ENCODE data around the gene CCDC127.

DNA sequence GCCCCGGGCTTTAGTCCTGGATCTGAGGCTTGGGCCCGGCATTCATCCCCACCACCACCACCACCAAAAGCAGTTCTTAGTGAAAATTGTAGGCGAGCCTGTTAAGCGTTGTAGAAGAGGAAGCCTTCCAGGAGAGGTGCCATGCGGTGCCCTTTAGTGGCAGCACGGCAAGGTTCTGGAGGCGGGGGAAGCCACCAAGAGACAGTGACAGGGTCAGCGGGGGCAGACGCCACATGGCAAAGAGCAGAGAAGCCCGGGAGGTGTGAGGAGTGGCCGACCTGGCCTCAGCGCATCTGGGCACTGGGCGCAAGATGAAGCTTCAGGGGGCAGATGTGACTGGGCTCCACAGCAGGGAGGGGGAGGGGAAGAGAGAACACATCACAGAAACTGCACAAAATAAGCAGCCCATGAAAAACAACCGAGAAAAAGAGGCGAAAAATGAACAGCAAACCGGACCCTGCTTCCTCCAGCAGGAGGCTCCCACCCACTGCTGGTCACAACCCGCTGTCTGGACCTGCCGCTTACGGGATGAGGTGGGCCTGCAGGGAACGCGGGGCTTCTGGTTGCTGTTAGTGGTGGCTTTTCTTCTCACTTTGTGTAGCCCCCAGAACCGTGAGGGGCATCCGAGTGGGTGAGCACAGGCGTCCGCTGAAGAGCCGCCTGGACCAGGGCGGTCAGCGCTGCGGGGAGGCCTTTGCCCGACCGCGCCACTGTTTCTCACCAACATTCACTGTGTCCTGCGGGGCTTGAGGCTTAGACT, 22.4 kb downstream of the CCDC127 start:
- TF ChIP-seq, protein P1, sequence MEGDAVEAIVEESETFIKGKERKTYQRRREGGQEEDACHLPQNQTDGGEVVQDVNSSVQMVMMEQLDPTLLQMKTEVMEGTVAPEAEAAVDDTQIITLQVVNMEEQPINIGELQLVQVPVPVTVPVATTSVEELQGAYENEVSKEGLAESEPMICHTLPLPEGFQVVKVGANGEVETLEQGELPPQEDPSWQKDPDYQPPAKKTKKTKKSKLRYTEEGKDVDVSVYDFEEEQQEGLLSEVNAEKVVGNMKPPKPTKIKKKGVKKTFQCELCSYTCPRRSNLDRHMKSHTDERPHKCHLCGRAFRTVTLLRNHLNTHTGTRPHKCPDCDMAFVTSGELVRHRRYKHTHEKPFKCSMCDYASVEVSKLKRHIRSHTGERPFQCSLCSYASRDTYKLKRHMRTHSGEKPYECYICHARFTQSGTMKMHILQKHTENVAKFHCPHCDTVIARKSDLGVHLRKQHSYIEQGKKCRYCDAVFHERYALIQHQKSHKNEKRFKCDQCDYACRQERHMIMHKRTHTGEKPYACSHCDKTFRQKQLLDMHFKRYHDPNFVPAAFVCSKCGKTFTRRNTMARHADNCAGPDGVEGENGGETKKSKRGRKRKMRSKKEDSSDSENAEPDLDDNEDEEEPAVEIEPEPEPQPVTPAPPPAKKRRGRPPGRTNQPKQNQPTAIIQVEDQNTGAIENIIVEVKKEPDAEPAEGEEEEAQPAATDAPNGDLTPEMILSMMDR (IDR thresholded peaks at IDR 0.05), result no peak
- no peak for TF ChIP-seq POLR2A (IDR thresholded peaks at IDR 0.05)

All from Peyer's patch (tissue), 4 donors.